ENCODE data around the gene LRRC71.

DNA sequence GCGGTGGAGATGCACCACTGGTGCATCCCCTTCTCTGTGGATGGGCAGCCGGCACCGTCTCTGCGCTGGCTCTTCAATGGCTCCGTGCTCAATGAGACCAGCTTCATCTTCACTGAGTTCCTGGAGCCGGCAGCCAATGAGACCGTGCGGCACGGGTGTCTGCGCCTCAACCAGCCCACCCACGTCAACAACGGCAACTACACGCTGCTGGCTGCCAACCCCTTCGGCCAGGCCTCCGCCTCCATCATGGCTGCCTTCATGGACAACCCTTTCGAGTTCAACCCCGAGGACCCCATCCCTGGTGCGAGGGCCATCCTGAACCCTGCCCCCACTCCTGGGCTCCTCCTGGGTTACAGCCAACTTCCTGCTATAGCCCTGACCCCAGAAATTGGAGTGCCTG lies 46.8 kb upstream of the LRRC71 start:
- TF ChIP-seq, protein P1, sequence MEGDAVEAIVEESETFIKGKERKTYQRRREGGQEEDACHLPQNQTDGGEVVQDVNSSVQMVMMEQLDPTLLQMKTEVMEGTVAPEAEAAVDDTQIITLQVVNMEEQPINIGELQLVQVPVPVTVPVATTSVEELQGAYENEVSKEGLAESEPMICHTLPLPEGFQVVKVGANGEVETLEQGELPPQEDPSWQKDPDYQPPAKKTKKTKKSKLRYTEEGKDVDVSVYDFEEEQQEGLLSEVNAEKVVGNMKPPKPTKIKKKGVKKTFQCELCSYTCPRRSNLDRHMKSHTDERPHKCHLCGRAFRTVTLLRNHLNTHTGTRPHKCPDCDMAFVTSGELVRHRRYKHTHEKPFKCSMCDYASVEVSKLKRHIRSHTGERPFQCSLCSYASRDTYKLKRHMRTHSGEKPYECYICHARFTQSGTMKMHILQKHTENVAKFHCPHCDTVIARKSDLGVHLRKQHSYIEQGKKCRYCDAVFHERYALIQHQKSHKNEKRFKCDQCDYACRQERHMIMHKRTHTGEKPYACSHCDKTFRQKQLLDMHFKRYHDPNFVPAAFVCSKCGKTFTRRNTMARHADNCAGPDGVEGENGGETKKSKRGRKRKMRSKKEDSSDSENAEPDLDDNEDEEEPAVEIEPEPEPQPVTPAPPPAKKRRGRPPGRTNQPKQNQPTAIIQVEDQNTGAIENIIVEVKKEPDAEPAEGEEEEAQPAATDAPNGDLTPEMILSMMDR (IDR thresholded peaks at IDR 0.05): no peak
- TF ChIP-seq EZH2phosphoT487 (IDR thresholded peaks at IDR 0.05): no peak
